Liver (tissue), 9 donors: ENCODE data around the gene DICER1. TPM values are rescaled to one million over a fixed set of nuclear protein-coding genes. Genes with fewer than 3 reads are reported as not detected.

Source experiments
- DNase-seq: peaks from one replicate; pipeline ENCODE4 v3.0.0-alpha.2; 2017; ENCODE audit warnings: low spot score
- H3K27ac ChIP-seq, 2 donors: one replicate each; pipeline ENCODE4 v1.7.0; 2013; ENCODE audit warnings: inconsistent platforms in 2 of 2, low read length in 2 of 2, control low read depth in 1 of 2, low read depth in 1 of 2, mild to moderate bottlenecking in 1 of 2
- H3K27me3 ChIP-seq, 4 donors: one replicate each; pipeline versions ENCODE4 v1.6.1 to v1.7.0; 2013; ENCODE audit warnings: low read length in 3 of 4, inconsistent platforms in 1 of 4, mild to moderate bottlenecking in 1 of 4, moderate library complexity in 1 of 4; ENCODE audit not compliant: control insufficient read depth in 4 of 4, insufficient read depth in 4 of 4
- H3K36me3 ChIP-seq, 4 donors: one replicate each; pipeline versions ENCODE4 v1.6.1 to v1.7.0; 2013; ENCODE audit warnings: low read length in 3 of 4, mild to moderate bottlenecking in 3 of 4, low read depth in 1 of 4, moderate library complexity in 1 of 4; ENCODE audit not compliant: control insufficient read depth in 4 of 4, insufficient read depth in 3 of 4
- H3K4me1 ChIP-seq, 4 donors: one replicate each; pipeline versions ENCODE4 v1.6.1 to v1.7.0; 2013; ENCODE audit warnings: low read length in 3 of 4, mild to moderate bottlenecking in 3 of 4, moderate library complexity in 1 of 4; ENCODE audit not compliant: control insufficient read depth in 4 of 4, insufficient read depth in 4 of 4
- H3K4me3 ChIP-seq, 3 donors: one replicate each; pipeline versions ENCODE4 v1.6.1 to v1.7.0; 2013; ENCODE audit warnings: low read length in 3 of 3, control low read depth in 1 of 3, low read depth in 1 of 3, mild to moderate bottlenecking in 1 of 3
- H3K9ac ChIP-seq, 2 donors: one replicate each; pipeline ENCODE4 v1.7.0; 2013; ENCODE audit warnings: low read length in 2 of 2, mild to moderate bottlenecking in 2 of 2, moderate library complexity in 2 of 2, control low read depth in 1 of 2, low read depth in 1 of 2
- H3K9me3 ChIP-seq, 4 donors: one replicate each; pipeline versions ENCODE4 v1.6.1 to v1.7.0; 2013; ENCODE audit warnings: low read length in 3 of 4; ENCODE audit not compliant: control insufficient read depth in 4 of 4
- EGR1 ChIP-seq, 2 donors: IDR thresholded peaks; 2 replicates each; pipeline ENCODE4 v1.6.1; 2016 to 2018; ENCODE audit warnings: antibody characterized with exemption in 2 of 2, low read depth in 2 of 2
- FOXA1 ChIP-seq: IDR thresholded peaks from 2 replicates; pipeline ENCODE4 v1.6.1; 2016; ENCODE audit warnings: antibody characterized with exemption
- FOXA2 ChIP-seq: IDR thresholded peaks from 2 replicates; pipeline ENCODE4 v1.6.1; 2016; ENCODE audit warnings: antibody characterized with exemption
- GABPA ChIP-seq, 2 donors: IDR thresholded peaks in 1 of 2; conservative IDR thresholded peaks in 1 of 2; 2 replicates each; pipeline ENCODE4 v1.6.1; 2016; ENCODE audit warnings: antibody characterized with exemption in 2 of 2, mild to moderate bottlenecking in 1 of 2, moderate library complexity in 1 of 2
- HNF4A ChIP-seq, 2 donors: conservative IDR thresholded peaks; 2 replicates each; pipeline ENCODE4 v1.6.1; 2016; ENCODE audit warnings: antibody characterized with exemption in 2 of 2, mild to moderate bottlenecking in 2 of 2
- HNF4G ChIP-seq: IDR thresholded peaks from 2 replicates; pipeline ENCODE4 v1.6.1; 2016; ENCODE audit warnings: antibody characterized with exemption
- JUND ChIP-seq, 2 donors: IDR thresholded peaks; 2 replicates each; pipeline ENCODE4 v1.6.1; 2016; ENCODE audit warnings: antibody characterized with exemption in 2 of 2
- NR2F2 ChIP-seq: IDR thresholded peaks from 2 replicates; pipeline ENCODE4 v1.6.1; 2016; ENCODE audit warnings: antibody characterized with exemption
- RAD21 ChIP-seq, 2 donors: IDR thresholded peaks; 2 replicates each; pipeline ENCODE4 v1.6.1; 2016; ENCODE audit warnings: antibody characterized with exemption in 2 of 2, mild to moderate bottlenecking in 2 of 2
- RXRA ChIP-seq, 2 donors: IDR thresholded peaks; 2 replicates each; pipeline ENCODE4 v1.6.1; 2017 to 2018; ENCODE audit warnings: antibody characterized with exemption in 2 of 2, mild to moderate bottlenecking in 1 of 2
- SP1 ChIP-seq: IDR thresholded peaks from 2 replicates; pipeline ENCODE4 v1.6.1; 2018; ENCODE audit warnings: antibody characterized with exemption, mild to moderate bottlenecking
- TAF1 ChIP-seq: conservative IDR thresholded peaks from 2 replicates; pipeline ENCODE4 v1.6.1; 2016; ENCODE audit warnings: antibody characterized with exemption, mild to moderate bottlenecking
- YY1 ChIP-seq: IDR thresholded peaks from 2 replicates; pipeline ENCODE4 v1.6.1; 2016; ENCODE audit warnings: antibody characterized with exemption, mild to moderate bottlenecking
- WGBS: extraction: QIAGEN DNeasy Blood & Tissue Kit; methylation state at CpG from one replicate; pipeline ENCODE4 v1.1.7; 2013; 5-methylcytosine and 5-hydroxymethylcytosine counted together
- polyA plus RNA-seq, 2 donors: library from polyadenylated mRNA; stranded (reverse) in 1 of 2; unstranded in 1 of 2; fragments of 200-250 nt in 1 of 2; fragments of >200 nt in 1 of 2; fragmentation: Nextera tagmentation in 1 of 2; extraction: Ambion mirVana in 1 of 2; gene quantifications; one replicate each; pipeline versions ENCODE4 v1.2.1 to v1.2.3, GENCODE V29; 2013 to 2015
- total RNA-seq, 2 donors: library from RNA; depleted of rRNA; stranded (reverse); fragments of >200 nt; gene quantifications; one replicate each; pipeline ENCODE4 v1.2.3, GENCODE V29; 2014
- TF ChIP-seq, protein P1 (sequence below): IDR thresholded peaks from 2 replicates; pipeline ENCODE4 v1.6.1; 2016; ENCODE audit warnings: antibody characterized with exemption
- TF ChIP-seq, protein P2 (sequence below): IDR thresholded peaks from 2 replicates; pipeline ENCODE4 v1.6.1; 2016; ENCODE audit warnings: antibody characterized with exemption
- TF ChIP-seq, protein P3 (sequence below): fragments of 150-350 bp; IDR thresholded peaks from 2 replicates; pipeline ENCODE4 v1.5.1; 2017; ENCODE audit warnings: improper control_type of control experiment, low read depth, low read length; ENCODE audit not compliant: missing input control
- TF ChIP-seq, protein P4 (sequence below): IDR thresholded peaks from 2 replicates; pipeline ENCODE4 v1.6.1; 2016; ENCODE audit warnings: antibody characterized with exemption, mild to moderate bottlenecking
- TF ChIP-seq, protein P5 (sequence below): IDR thresholded peaks from 2 replicates; pipeline ENCODE4 v1.6.1; 2016; ENCODE audit warnings: antibody characterized with exemption
- donor health status: healthy.
- donor health status: healthy.
- donor health status: healthy.
- donor health status: healthy.
- donor health status: healthy.

Gene DICER1
- total and polyA plus RNA-seq, 4 donors = 7.5 to 43.6 (median 20.3) TPM

DNA sequence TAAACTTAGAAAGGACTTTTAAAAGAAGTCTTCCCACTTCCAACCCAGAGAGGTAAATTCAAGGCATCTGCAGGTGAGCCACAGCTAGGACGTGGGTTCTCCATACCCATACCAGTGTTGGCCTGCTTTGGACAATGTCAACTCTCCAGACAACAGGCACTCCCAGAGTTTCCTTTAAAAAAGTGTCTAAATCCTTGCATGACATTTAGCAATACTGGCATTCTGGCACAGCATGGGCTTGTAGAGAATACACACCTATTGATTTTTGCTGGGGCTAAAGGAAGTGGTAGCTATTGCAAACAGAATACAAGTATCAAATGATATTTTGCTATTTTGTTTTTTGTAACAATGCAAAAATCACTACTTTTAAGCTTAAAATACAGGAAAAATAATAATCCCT, 25.8 kb upstream of the DICER1 start:
- no peak for DNase-seq
- peaks cover 14 to 57% (median 51%) of the 10 kb centered on the region in 4 donors for H3K4me1 ChIP-seq
- H3K4me3 ChIP-seq = no peak overlapping the region
- no peaks in the 10 kb centered on the region for H3K9me3 ChIP-seq
- TF ChIP-seq RAD21 (IDR thresholded peaks at IDR 0.05) = peak; percentile 25 to 51
- TF ChIP-seq NR2F2 = no peak
- TF ChIP-seq FOXA2 = no peak
- TF ChIP-seq RXRA (IDR thresholded peaks at IDR 0.05) = peak; percentile 38 to 79
- TF ChIP-seq, protein P1, sequence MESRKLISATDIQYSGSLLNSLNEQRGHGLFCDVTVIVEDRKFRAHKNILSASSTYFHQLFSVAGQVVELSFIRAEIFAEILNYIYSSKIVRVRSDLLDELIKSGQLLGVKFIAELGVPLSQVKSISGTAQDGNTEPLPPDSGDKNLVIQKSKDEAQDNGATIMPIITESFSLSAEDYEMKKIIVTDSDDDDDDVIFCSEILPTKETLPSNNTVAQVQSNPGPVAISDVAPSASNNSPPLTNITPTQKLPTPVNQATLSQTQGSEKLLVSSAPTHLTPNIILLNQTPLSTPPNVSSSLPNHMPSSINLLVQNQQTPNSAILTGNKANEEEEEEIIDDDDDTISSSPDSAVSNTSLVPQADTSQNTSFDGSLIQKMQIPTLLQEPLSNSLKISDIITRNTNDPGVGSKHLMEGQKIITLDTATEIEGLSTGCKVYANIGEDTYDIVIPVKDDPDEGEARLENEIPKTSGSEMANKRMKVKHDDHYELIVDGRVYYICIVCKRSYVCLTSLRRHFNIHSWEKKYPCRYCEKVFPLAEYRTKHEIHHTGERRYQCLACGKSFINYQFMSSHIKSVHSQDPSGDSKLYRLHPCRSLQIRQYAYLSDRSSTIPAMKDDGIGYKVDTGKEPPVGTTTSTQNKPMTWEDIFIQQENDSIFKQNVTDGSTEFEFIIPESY = peak; percentile 54
- TF ChIP-seq YY1 = no peak
- TF ChIP-seq HNF4G = peak; percentile 37
- TF ChIP-seq JUND (IDR thresholded peaks at IDR 0.05) = peak in 1 of 2 donors; percentile 61
- TF ChIP-seq GABPA (IDR thresholded peaks at IDR 0.05 in 1 of 2, conservative IDR thresholded peaks at IDR 0.05 in 1 of 2) = no peak
- TF ChIP-seq, protein P2, sequence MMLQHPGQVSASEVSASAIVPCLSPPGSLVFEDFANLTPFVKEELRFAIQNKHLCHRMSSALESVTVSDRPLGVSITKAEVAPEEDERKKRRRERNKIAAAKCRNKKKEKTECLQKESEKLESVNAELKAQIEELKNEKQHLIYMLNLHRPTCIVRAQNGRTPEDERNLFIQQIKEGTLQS = peak; percentile 32
- no peak for TF ChIP-seq EGR1 (IDR thresholded peaks at IDR 0.05; ENCODE audit: low read depth in 2 of 2)
- peak; percentile 61 to 74 for TF ChIP-seq HNF4A (conservative IDR thresholded peaks at IDR 0.05)
- TF ChIP-seq SP1 = peak; percentile 28
- no peak for TF ChIP-seq TAF1
- TF ChIP-seq, protein P3, sequence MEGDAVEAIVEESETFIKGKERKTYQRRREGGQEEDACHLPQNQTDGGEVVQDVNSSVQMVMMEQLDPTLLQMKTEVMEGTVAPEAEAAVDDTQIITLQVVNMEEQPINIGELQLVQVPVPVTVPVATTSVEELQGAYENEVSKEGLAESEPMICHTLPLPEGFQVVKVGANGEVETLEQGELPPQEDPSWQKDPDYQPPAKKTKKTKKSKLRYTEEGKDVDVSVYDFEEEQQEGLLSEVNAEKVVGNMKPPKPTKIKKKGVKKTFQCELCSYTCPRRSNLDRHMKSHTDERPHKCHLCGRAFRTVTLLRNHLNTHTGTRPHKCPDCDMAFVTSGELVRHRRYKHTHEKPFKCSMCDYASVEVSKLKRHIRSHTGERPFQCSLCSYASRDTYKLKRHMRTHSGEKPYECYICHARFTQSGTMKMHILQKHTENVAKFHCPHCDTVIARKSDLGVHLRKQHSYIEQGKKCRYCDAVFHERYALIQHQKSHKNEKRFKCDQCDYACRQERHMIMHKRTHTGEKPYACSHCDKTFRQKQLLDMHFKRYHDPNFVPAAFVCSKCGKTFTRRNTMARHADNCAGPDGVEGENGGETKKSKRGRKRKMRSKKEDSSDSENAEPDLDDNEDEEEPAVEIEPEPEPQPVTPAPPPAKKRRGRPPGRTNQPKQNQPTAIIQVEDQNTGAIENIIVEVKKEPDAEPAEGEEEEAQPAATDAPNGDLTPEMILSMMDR = no peak
- TF ChIP-seq, protein P4, sequence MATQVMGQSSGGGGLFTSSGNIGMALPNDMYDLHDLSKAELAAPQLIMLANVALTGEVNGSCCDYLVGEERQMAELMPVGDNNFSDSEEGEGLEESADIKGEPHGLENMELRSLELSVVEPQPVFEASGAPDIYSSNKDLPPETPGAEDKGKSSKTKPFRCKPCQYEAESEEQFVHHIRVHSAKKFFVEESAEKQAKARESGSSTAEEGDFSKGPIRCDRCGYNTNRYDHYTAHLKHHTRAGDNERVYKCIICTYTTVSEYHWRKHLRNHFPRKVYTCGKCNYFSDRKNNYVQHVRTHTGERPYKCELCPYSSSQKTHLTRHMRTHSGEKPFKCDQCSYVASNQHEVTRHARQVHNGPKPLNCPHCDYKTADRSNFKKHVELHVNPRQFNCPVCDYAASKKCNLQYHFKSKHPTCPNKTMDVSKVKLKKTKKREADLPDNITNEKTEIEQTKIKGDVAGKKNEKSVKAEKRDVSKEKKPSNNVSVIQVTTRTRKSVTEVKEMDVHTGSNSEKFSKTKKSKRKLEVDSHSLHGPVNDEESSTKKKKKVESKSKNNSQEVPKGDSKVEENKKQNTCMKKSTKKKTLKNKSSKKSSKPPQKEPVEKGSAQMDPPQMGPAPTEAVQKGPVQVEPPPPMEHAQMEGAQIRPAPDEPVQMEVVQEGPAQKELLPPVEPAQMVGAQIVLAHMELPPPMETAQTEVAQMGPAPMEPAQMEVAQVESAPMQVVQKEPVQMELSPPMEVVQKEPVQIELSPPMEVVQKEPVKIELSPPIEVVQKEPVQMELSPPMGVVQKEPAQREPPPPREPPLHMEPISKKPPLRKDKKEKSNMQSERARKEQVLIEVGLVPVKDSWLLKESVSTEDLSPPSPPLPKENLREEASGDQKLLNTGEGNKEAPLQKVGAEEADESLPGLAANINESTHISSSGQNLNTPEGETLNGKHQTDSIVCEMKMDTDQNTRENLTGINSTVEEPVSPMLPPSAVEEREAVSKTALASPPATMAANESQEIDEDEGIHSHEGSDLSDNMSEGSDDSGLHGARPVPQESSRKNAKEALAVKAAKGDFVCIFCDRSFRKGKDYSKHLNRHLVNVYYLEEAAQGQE = no peak
- peak; percentile 25 for TF ChIP-seq FOXA1
- TF ChIP-seq, protein P5, sequence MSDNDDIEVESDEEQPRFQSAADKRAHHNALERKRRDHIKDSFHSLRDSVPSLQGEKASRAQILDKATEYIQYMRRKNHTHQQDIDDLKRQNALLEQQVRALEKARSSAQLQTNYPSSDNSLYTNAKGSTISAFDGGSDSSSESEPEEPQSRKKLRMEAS = peak; percentile 78
- no peaks in the 10 kb centered on the region for H3K36me3 ChIP-seq
- H3K27me3 ChIP-seq = no peaks in the 10 kb centered on the region
- WGBS = 46% methylated on average over 1 of the region's 1 CpG
- H3K27ac ChIP-seq = peak overlapping the region; percentile 71 to 92
- H3K9ac ChIP-seq = peak overlapping the region in 1 of 2 donors; percentile 64
